NCI-H1930 (cell line): Measurements from ENCODE around the gene TMEM178B.
"Not testable (repeated sequence)": the region's sequence is repeated elsewhere in the genome, so short reads cannot be mapped to it uniquely, and the experiment has no call there.

Experiments
- DNase-seq, 2 experiments: peaks; one replicate each; lab custom pipeline; 2025; lab: John Stamatoyannopoulos, UW

TMEM178B gene

DNA sequence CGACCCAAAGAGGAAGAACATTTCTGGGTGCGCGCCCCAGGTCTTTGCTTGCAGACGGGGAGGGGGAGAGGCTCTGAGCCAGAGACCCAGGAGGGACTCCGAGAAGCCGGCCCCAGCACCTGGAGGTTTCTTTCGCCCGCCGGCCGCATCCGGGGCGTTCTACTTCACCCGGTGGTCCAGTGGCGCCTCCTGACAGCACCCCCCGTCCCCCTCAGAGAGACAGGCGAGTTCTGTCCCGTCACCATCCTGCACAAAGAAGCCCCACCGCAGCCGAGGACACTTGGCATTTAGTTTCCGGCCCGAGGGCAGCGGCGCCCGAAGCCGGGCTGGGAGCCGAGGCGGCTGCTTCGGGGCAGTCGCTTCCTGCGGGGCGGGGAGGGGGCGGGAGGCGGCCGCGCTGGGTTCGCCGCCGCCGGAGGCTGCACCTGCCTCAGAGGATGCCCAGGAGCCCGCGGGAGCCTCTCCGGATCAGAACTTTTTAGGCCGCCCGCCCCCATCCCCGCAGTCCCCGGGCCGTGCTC lies at the start of gene TMEM178B:
TSS of gene TMEM178B (plus strand) at position 424 of the 521 bp plus-strand sequence.
- DNase-seq: peak; percentile 50 to 61

DNA sequence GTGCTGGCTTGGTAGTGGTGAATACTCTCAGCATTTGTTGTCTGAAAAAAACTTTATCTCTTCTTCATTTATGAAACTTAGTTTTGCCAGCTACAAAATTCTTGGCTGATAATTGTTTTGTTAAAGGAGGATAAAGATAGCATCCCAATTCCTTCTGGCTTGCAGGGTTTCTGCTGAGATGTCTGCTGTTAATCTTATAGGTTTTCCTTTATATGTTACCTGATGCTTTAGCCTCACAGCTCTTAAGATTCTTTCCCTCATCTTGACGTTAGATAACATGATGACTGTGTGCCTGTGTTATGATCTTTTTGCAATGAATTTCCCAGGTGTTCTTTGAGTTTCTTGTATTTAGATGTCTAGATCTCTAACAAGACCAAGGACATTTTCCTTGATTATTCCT lies 49.2 kb upstream of the TMEM178B start:
- DNase-seq: no peak

DNA sequence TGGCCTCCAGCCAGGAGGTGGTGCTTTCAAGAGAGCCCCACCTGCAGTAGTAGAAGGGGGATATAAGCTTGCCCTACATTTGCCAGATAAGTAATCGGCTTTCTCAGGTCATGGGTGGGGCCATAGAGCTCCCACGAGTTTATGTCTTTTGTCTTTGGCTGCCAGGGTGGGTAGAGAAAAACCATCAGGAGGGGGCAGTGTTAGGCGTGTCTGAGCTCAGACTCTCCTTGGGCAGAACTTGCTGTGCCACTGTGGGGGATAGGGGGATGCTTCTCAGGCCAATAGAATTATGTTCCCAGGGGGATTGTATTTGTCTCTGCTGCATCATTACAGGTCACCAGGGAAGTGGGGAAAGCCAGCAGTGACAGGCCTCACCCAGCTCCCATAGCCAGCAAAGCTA lies 46.8 kb upstream of the TMEM178B start:
- DNase-seq: no peak

DNA sequence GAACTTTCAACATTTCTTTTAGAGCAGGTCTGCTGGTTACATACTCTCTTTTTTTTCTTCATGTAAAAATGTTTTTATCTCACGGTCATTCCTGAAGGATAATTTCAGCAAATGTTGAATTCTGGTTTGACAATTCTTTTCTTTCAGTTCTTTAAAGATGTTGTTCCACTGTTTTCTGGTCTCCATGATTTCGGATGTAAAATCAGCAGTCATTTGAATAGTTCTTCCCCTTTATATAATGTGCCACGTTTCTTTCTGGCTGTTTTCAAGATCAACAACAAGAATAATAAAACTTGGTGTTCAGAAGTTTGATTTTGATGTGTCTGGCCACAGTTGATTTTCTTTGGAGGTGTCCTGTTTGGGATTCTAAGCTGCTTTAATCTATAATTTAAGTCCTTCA lies 45.1 kb upstream of the TMEM178B start:
- no peak for DNase-seq

DNA sequence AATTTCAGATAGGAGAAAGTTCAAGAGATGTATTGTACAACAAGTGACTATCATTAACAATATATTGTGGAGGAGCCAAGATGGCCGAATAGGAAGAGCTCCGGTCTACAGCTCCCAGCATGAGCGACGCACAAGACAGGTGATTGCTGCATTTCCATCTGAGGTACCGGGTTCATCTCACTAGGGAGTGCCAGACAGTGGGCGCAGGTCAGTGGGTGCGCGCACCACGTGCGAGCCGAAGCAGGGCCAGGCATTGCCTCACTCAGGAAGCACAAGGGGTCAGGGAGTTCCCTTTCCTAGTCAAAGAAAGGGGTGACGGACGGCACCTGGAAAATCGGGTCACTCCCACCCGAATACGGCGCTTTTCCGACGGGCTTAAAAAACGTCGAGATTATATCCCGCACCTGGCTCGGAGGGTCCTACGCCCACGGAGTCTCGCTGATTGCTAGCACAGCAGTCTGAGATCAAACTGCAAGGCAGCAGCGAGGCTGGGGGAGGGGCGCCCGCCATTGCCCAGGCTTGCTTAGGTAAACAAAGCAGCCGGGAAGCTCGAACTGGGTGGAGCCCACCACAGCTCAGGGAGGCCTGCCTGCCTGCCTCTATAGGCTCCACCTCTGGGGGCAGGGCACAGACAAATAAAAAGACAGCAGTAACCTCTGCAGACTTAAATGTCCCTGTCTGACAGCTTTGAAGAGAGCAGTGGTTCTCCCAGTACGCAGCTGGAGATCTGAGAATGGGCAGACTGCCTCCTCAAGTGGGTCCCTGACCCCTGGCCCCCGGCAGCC lies 41.1 kb upstream of the TMEM178B start:
- not testable (repeated sequence) for DNase-seq

DNA sequence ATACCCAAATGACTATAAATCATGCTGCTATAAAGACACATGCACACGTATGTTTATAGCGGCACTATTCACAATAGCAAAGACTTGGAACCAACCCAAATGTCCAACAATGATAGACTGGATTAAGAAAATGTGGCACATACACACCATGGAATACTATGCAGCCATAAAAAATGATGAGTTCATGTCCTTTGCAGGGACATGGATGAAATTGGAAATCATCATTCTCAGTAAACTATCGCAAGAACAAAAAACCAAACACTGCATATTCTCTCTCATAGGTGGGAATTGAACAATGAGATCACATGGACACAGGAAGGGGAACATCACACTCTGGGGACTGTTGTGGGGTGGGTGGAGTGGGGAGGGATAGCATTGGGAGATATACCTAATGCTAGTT lies 35.8 kb upstream of the TMEM178B start:
- DNase-seq: not testable (repeated sequence)

DNA sequence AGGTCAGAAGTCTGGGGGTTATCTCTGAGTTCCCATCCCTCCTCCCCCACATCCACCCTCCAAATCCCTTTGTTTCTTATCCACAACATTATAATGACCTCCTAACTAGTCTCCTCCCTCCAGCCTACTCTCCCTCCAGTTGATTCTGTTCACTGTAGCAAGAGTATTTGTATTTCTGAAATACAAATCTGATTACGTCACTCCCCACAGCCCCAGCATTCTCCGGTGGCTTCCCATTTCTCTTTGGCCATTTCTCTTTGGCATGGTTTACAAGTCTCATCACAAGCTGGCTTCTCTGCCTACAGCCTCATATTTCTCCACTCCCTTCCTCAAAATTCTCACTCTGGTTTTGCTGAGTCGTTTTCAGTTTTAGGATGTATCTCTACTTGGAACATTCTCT lies 34.5 kb upstream of the TMEM178B start:
- no peak for DNase-seq

DNA sequence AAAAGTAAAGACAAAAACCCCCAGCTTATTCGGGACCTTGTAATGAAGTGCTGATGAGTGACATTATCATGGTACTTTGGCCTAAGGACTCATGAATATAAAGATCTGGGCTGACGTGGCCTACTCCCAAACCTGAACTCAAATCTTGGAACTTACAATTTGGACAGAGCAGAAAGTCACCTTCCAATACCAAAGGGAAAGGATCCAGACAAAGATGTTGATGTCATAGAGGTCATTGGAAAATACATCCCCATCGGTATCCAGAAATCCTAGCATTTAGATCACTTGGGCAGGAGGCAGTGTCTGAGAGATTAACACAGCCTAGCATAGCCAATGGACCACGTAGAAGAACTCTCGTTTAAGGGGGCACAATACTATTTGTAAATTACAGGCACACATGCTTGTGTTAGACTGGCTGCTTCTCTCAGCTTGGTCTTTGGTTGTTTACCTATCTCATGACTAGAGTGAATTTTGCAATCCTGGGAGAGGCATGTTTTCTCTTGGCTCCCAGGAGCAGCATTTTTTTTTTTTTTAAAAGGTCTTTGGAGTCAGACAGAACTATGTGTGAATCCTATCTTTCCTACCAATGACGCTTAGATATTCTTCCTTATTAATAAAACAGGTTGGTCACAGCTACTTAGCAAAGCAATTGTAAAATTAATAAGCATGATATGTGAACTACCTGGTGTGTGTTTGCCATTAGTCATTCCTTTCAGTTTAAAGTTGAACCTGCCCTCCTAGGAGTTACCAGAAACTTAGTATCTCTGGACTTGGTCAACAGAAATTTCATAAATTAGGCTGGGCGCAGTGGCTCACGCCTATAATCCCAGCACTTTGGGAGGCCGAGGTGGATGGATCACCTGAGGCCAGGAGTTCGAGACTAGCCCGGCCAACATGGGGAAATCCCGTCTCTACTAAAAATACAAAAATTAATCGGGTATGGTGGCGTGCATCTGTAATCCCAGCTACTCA lies 31.4 kb upstream of the TMEM178B start:
- DNase-seq: no peak

DNA sequence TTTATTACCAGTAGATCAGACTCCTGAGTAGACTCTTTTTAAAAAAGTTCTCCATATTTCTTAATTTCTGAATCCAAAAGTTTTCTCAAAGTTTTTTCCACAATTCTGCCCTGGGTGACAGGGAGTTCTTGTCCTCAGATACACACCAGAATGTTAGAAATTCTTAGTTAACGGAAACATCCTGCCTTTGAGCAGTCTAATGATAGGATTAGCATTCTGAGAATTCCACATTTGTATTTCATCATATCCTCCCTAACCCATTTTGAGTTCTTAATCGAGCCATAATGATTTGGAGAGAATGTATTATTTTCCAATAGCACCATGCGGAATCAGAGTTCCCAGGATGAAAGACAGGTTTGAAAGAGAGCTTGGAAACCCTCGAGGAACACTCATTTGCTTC lies 30.2 kb upstream of the TMEM178B start:
- DNase-seq: no peak

DNA sequence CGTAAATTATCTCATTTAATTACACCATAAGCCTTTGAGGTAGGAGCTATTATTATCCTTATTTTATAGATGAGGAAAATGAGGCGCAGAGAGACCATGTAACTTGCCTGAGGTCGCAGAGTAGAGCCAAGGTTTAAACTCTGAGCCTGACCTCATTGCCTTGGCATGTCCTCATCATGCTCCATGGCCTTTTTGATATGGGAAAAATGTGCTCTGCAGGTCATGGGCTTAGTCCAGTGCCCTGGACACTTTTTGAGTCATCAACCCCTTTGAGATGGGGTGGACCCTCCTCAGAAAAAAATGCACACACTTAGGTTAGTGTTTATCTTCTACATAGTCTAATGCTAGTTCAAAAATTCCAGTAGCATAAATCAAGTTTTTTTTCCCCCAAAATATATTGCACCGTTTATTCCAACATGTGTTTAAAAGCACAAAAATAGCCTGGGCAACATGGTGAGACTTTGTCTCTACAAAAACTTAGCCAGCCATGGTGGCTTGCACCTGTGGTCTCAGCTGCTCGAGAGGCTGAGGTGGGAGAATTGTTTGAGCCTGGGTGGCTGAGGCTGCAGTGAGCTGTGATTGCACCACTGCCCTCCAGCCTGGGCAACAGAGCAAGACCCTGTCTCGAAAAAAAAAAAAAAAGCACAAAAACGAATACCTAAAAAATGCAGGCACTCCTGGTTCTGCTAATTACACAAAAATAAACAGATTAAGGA lies 28.6 kb upstream of the TMEM178B start:
- no peak for DNase-seq

DNA sequence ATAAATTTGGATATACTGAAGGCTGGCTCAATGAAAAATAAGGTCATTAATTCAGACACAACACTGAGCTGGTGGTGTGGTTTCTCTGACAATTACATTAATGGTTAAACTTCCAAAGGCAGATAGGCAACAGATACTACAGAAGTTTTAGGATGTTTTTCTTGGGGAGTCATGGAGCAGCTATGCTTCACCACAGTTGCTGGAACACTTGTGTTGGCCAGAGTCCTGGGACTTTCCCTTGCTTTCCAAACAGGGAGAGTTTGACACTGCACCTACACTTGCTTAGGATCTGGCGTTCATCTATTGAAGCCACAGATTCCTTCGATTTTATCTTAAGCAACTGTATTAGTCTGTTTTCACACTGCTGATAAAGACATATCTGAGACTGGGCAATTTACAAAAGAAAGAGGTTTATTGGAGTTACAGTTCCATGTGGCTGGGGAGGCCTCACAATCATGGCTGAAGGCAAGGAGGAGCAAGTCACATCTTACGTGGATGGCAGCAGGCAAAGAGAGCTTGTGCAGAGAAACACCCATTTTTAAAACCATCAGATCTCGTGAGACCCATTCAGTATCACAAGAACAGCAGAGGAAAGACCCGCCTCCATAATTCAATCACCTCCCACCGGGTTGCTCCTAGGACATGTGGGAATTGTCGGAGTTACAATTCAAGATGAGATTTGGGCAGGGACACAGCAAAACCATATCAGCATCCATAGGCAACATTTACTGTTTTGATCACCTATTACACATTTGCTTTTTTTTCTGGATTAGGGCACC lies 27.8 kb upstream of the TMEM178B start:
- DNase-seq: no peak

DNA sequence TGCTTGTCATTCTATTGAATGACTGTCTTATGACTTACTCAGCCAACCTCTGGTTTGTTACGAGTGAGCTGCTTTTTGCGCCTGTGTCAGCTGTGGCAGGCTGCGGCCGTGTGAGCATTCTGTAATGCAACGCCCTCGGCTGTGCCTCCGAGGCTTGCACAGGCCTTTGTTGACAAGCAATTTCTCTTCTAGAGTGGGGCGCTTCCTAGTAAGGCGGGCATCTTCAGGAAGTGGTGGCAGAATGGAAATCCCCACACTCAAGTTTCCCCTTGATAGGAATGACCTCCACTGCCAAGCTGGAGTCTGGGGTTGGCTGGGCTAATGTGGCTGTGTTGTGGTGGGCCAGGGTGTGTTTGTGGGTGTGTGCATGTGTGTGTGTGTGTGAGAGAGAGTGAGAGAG lies 20.2 kb upstream of the TMEM178B start:
- no peak for DNase-seq

DNA sequence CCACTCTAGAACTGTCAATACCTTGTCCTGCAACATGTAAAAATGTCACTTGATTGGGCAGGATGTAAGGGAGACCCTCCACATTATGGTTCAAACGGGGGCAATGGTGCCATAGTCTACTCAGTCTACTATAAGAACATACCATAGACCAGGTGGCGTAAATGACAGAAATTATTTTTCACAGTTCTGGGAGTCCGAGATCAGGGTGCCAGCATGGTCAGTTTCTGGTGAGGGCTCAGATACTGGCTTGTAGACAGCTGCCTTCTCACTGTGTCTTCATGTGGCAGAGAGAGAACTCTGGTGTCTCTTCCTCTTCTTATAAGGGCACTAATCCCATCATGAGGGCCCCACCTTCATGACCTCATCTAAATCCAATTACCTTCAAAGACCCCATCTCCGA lies 18.7 kb upstream of the TMEM178B start:
- no peak for DNase-seq

DNA sequence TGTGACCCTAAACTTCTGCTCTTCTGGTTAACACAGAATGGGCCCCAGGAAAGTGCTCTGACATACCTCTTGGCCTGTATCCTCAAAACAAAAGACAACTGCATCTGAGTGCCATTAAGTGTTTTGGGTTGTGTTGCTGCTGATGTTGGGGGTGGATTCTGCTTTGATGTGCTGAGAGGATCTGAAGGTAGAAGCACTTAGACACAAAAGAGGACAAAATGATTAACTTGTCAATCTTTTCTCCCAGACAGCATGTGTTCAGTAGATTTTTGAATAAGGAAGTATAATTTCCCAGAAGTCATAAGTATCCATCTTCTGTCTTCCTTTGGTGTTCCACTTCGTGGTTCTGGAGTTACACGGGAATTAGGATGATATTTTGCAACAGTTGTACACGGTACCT lies 16.1 kb upstream of the TMEM178B start:
- no peak for DNase-seq

DNA sequence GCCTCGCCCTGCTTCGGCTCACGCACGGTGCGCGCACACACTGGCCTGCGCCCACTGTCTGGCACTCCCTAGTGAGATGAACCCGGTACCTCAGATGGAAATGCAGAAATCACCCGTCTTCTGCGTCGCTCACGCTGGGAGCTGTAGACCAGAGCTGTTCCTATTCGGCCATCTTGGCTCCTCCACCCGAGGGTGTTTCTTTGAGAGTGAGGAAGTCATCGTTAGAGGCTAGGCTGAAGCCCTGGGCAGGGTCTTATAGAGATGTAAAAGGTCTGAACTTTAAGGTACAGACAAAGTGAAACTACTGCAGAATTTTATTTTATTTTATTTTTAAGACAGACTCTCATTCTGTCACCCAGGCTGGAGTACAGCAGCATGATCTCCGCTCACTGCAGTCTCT lies 6.0 kb upstream of the TMEM178B start:
- not testable (repeated sequence) for DNase-seq

DNA sequence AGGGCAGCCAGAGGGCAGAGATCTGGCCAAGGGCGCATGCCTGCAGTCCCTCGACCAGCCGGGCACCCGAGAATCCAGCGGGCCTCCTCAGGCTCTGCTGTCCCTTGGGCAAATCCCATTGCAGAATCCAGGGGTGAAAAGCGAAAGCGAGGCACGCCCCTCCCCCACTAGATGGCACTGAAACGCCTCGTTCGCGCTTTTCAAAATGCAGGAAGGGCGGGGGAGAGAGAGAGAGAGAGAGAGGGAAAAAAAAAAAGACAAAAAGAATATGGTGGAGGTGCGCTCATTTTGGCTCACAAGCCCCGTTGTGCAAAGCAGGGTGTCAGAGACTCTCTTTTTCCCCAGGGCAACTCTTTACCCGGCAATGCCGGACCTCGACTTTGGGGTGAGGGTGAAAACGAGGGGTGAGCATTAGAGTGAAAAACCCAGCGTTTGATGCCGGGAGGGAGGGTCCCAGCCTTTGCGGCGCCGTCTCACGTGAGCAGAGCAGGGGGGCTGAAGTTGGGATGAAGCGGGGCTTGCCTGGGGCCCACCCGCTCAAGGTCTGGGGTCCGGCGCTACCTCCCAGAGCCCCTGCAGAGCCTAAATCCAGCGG lies 2.5 kb upstream of the TMEM178B start:
- peak; percentile 73 to 85 for DNase-seq

DNA sequence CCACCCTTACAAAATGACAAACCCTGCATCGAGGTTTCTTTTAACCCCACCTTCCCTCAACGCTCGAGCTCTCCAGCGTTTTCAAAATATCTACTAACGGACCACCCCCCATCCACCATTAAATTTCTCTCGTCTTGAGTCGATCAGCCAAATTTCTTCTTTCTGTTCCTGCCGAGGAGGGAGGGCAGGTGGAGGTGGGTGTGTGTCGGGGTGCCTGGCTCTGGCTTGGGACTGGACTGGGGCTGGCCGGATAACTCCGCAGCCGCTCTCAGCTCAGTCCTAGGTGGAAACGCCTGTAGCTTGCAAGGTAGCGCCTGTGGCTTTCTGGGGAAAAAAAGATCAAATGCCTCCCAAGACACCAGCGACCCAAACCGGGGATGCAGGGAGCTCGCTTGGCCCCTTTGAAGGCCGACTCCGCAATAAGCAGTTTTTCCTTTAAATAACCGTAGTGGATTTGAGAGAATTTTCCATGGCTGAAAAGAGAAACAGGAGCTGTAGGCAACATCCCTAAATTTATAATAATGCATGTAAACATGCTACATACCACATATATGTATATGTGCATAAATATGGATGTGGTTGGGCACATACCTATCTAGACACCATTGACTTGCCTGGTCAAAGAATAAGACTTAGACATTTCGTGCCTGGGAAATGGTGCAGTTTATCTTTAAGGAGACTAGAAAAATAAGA lies 1.9 kb upstream of the TMEM178B start:
- peak in 1 of 2 experiments; percentile 49 for DNase-seq

DNA sequence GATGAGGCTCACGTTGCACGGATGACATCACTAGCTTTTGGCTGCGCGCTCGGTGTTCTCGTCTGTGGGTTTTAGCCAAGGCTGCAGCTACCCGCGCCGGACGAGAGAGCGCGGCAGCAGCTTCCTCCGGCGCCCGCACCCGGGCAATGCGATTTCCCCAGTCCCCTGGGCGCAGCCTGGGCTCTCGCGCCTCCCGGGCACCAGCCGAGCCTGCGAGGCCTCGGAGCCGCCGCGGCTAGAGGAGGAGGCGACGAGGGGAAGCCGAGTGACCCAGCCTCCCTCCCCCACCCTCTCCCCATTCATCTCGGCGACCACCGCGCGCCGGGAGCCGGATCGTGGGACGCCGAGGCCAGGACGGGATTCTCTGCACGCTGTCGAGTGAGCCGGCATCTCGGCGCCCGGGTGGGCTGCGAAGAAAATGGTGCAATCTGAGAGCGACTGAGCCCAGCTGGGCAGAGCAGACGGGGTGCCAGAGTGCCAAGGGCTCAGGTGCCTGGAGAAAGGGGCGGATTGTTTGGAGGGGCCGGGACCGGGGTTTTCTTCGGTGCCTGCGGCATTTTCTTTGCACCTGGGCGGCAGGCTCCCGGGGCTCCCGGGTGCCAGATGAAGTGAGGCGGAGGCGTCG lies 1.2 kb upstream of the TMEM178B start:
- peak; percentile 66 to 73 for DNase-seq

DNA sequence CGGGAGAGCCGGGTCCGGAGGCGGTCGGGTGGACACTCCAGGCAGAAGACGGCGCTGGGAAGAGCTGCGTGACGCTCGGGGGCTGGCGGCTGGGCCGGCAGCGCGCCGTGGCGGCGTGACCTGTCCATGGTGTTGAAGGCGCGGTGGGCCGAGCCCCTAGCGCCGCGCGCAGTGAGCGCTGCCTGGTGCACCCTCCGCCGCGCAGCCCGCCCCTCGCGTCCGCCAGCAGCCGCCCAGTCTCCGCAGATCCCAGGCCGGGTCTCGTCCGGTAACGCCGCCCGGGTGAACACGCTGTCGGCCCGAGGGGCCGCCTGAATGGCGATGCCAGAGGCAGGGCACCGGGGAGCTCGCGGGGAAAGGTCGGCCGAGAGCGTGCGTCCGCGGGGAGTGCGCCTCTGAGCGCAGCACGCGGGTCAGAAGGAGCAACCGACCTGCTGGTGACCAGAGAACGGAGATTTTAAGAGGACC lies 657 bp upstream of the TMEM178B start:
- DNase-seq: peak; percentile 11 to 36
